DND-41 (cell line): ENCODE results near the gene CSNK2A1.

ENCODE experiments used
- EZH2 ChIP-seq: IDR thresholded peaks from 3 replicates; pipeline ENCODE4 v1.6.1; 2012; ENCODE audit warnings: borderline replicate concordance, low read depth, mild to moderate bottlenecking, moderate library complexity, low read length, inconsistent platforms; ENCODE audit not compliant: severe bottlenecking
- TF ChIP-seq, protein P1 (sequence below): IDR thresholded peaks from 2 replicates; pipeline ENCODE4 v1.5.1; 2012; ENCODE audit warnings: borderline replicate concordance, low read length, moderate library complexity, mild to moderate bottlenecking; ENCODE audit not compliant: poor library complexity, severe bottlenecking; ENCODE audit errors: extremely low read depth

DNA sequence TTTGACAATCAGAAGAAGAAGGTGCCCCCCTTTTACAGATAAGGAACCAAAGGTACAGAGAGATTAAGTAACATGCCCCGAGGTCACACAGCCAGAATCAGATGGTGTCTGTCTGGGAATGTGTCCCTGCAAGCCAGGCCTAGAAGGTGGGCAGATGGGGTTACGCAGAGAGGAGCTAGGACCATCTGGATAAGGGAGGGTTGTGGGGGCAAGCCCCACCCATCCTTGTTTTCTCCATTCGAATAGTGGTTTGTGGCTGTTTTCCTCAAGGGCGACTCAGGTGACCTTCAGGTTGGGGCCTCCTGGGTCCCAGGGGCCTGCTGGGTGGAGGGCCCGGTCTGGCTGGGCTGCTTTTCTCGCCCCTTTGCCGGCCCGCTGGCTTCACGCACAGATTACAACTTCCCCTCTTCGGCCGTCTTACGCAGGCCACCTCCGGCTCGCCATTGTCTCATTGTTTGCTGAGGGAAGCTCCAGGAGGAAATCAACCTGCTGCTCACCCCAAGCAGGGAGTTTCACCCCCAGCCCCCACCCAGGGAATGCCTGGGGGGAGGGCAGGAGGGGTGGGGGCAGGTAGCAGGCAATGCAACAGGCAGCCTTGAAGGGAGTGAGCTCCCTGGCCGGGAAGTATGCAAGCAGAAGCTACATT lies 30.8 kb upstream of the CSNK2A1 start:
- TF ChIP-seq, protein P1, sequence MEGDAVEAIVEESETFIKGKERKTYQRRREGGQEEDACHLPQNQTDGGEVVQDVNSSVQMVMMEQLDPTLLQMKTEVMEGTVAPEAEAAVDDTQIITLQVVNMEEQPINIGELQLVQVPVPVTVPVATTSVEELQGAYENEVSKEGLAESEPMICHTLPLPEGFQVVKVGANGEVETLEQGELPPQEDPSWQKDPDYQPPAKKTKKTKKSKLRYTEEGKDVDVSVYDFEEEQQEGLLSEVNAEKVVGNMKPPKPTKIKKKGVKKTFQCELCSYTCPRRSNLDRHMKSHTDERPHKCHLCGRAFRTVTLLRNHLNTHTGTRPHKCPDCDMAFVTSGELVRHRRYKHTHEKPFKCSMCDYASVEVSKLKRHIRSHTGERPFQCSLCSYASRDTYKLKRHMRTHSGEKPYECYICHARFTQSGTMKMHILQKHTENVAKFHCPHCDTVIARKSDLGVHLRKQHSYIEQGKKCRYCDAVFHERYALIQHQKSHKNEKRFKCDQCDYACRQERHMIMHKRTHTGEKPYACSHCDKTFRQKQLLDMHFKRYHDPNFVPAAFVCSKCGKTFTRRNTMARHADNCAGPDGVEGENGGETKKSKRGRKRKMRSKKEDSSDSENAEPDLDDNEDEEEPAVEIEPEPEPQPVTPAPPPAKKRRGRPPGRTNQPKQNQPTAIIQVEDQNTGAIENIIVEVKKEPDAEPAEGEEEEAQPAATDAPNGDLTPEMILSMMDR = no peak
- no peak for TF ChIP-seq EZH2
